Transverse colon (tissue), 4 donors: ENCODE results near the gene CADPS. TPM values are rescaled to one million over a fixed set of nuclear protein-coding genes. Genes with fewer than 3 reads are reported as not detected.

Experiments used
- DNase-seq: peaks from one replicate; pipeline ENCODE4 v3.0.0-alpha.2; 2019
- H3K27ac ChIP-seq, 4 donors: fragments of 200-600 bp; sonication (generic); 2 replicates each; pipeline ENCODE4 v1.5.1; 2016 to 2018; ENCODE audit warnings: inconsistent platforms in 4 of 4
- H3K27me3 ChIP-seq: fragments of 200-600 bp; sonication (generic); 2 replicates; pipeline ENCODE4 v1.5.1; 2017; ENCODE audit warnings: inconsistent platforms
- H3K36me3 ChIP-seq, 4 donors: fragments of 200-600 bp; sonication (generic); 2 replicates each; pipeline ENCODE4 v1.5.1; 2017 to 2019; ENCODE audit warnings: inconsistent platforms in 4 of 4
- H3K4me1 ChIP-seq, 4 donors: fragments of 200-600 bp; sonication (generic); 2 replicates each; pipeline ENCODE4 v1.5.1; 2017 to 2020; ENCODE audit warnings: inconsistent platforms in 4 of 4
- H3K4me3 ChIP-seq, 4 donors: fragments of 200-600 bp; sonication (generic); 1 replicate in 1 of 4; 2 replicates in 3 of 4; pipeline versions ENCODE4 v1.5.1 to v1.6.1; 2017 to 2019; ENCODE audit warnings: inconsistent platforms in 4 of 4
- H3K9me3 ChIP-seq, 2 donors: fragments of 200-600 bp; sonication (generic); 2 replicates each; pipeline ENCODE4 v1.5.1; 2017 to 2019; ENCODE audit warnings: inconsistent platforms in 2 of 2
- EP300 ChIP-seq: sonication (generic); formaldehyde crosslinking; IDR thresholded peaks from one replicate; pipeline ENCODE4 v1.6.1; 2017; ENCODE audit warnings: antibody characterized with exemption, low read depth
- POLR2A ChIP-seq: fragments of 450-650 bp; IDR thresholded peaks from one replicate; pipeline ENCODE4 v1.6.1; 2016; ENCODE audit warnings: antibody characterized with exemption, mild to moderate bottlenecking, moderate library complexity
- POLR2AphosphoS5 ChIP-seq, 3 donors: sonication (generic); formaldehyde crosslinking; IDR thresholded peaks; one replicate each; pipeline ENCODE4 v1.6.1; 2016; ENCODE audit warnings: antibody characterized with exemption in 3 of 3
- WGBS, 2 donors: methylation state at CpG; one replicate each; pipeline ENCODE4 v1.1.5; 2018; ENCODE audit warnings: low coverage in 1 of 2; 5-methylcytosine and 5-hydroxymethylcytosine counted together
- in situ Hi-C, 4 donors: fragments of 200-750 bp; cut with MboI; loops; one replicate each; pipeline versions ENCODE4 v1.15.0 to v1.15.1; 2017; ENCODE audit warnings: low sequenced_read_pairs in 3 of 4, low pct_ligation_motif_present in 1 of 4, low pct_unique_long_range_greater_than_20kb in 1 of 4
- intact Hi-C: fragments of 100-400 bp; cut with DNase I; formaldehyde crosslinking; loops from one replicate; pipeline ENCODE4 v1.15.1; 2023; ENCODE audit warnings: low total_unique reads
- total RNA-seq, 4 donors: library from RNA; depleted of rRNA; stranded (reverse); fragments of >200 nt; gene quantifications; one replicate each; pipeline ENCODE4 v1.1.0, GENCODE V29; 2016
- TF ChIP-seq, protein P1 (sequence below), 5 experiments: fragments of 200-600 bp in 3 of 5; fragments of 450-650 bp in 2 of 5; sonication (generic) in 3 of 5; IDR thresholded peaks; 1 replicate in 2 of 5; 2 replicates in 3 of 5; pipeline ENCODE4 v1.5.1; 2016 to 2017; ENCODE audit warnings: antibody characterized with exemption in 5 of 5, inconsistent platforms in 3 of 5, mild to moderate bottlenecking in 2 of 5, moderate library complexity in 1 of 5

CADPS gene
- total RNA-seq, 4 donors from 2014 or later = 1.9 to 22.7 (median 8.9) TPM

DNA sequence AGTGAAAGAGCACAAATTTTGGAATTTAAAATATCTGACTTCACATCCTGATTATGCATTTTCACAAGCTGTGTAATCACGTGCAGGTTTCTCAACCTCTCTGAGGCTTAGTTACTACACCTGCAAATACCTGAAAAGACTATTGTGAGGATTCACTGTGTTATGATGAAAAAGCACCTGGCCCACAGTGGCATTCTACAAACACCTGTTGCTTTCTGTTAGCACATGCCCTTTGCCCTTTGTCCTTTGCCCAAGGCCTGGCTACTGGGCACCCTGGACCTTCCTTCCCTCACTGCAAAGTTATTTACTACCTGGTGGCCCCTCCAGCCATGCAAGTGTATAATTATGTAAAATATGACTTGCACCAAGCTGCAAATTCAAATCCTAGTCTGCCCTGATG, 227.5 kb downstream of the CADPS start:
- no peaks in the 10 kb centered on the region for H3K9me3 ChIP-seq
- intact Hi-C loops (no loop called here), in situ Hi-C loops (no loop called here)
- H3K27ac ChIP-seq = no peak overlapping the region
- no peak overlapping the region for H3K4me3 ChIP-seq
- WGBS, 2 donors = 50 to 63% methylated on average over 1 of the region's 1 CpG
- H3K36me3 ChIP-seq = no peaks in the 10 kb centered on the region
- no peaks in the 10 kb centered on the region for H3K27me3 ChIP-seq
- TF ChIP-seq, protein P1, sequence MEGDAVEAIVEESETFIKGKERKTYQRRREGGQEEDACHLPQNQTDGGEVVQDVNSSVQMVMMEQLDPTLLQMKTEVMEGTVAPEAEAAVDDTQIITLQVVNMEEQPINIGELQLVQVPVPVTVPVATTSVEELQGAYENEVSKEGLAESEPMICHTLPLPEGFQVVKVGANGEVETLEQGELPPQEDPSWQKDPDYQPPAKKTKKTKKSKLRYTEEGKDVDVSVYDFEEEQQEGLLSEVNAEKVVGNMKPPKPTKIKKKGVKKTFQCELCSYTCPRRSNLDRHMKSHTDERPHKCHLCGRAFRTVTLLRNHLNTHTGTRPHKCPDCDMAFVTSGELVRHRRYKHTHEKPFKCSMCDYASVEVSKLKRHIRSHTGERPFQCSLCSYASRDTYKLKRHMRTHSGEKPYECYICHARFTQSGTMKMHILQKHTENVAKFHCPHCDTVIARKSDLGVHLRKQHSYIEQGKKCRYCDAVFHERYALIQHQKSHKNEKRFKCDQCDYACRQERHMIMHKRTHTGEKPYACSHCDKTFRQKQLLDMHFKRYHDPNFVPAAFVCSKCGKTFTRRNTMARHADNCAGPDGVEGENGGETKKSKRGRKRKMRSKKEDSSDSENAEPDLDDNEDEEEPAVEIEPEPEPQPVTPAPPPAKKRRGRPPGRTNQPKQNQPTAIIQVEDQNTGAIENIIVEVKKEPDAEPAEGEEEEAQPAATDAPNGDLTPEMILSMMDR (IDR thresholded peaks at IDR 0.05) = no peak
- TF ChIP-seq POLR2A (no peak), POLR2AphosphoS5 (IDR thresholded peaks at IDR 0.05) (no peak), EP300 (no peak)
- H3K4me1 ChIP-seq = no peaks in the 10 kb centered on the region
- no peak for DNase-seq

DNA sequence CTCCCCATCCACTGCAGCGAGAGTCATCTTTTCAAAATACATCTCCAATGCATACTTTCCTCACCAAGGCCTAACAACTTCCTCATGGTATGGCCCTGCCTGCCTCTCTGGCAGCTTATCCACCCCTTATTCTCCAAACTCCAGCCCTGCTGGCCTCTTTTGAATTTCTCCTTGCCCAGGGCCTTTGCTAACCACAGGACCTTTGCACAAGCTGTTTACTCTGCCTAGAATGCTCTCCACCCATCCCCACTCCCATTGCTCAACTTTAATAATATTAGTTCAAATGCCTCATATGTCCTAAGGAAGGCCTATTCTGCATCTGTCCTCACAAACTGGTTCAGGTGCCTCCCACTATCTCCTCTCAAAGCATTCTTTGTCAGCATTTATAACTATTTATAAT, 230.7 kb downstream of the CADPS start:
- intact Hi-C loops (no loop called here), in situ Hi-C loops (no loop called here)
- no peaks in the 10 kb centered on the region for H3K36me3 ChIP-seq
- TF ChIP-seq POLR2A (no peak), POLR2AphosphoS5 (IDR thresholded peaks at IDR 0.05) (no peak), EP300 (no peak)
- TF ChIP-seq, protein P1 (IDR thresholded peaks at IDR 0.05) = no peak
- H3K4me3 ChIP-seq = no peak overlapping the region
- no peaks in the 10 kb centered on the region for H3K9me3 ChIP-seq
- no peak for DNase-seq
- H3K4me1 ChIP-seq = no peaks in the 10 kb centered on the region
- 84 to 100% methylated on average over 1 of the region's 1 CpG for WGBS, 2 donors
- H3K27ac ChIP-seq = no peak overlapping the region
- no peaks in the 10 kb centered on the region for H3K27me3 ChIP-seq

DNA sequence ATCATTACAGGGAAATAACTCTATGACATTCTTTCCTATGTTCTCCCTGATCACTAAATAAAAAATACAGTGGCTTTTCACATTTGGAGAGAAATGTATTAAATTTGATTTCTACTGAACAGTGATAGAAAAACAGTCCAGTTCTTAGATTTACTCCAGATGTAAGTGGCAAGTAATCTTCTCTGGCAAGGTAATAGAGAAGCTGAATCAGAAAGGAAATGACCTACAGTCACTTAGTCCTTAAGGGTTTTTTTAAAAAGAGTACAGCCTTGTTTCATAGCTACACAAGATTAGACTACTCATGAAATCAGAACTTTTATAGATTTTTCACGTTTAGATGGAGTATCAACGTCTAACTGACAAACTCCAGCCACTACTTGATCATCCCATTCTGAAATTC, 236.9 kb downstream of the CADPS start:
- TF ChIP-seq POLR2AphosphoS5 (IDR thresholded peaks at IDR 0.05) (no peak), POLR2A (no peak), EP300 (no peak)
- TF ChIP-seq, protein P1 (IDR thresholded peaks at IDR 0.05) = no peak
- peaks cover 3% of the 10 kb centered on the region for H3K27me3 ChIP-seq
- no peaks in the 10 kb centered on the region for H3K4me1 ChIP-seq
- H3K36me3 ChIP-seq = no peaks in the 10 kb centered on the region
- WGBS, 2 donors = 37 to 59% methylated on average over 2 of the region's 2 CpGs
- H3K4me3 ChIP-seq = no peak overlapping the region
- intact Hi-C loops (no loop called here), in situ Hi-C loops (no loop called here)
- no peak overlapping the region for H3K27ac ChIP-seq
- no peak for DNase-seq
- H3K9me3 ChIP-seq = no peaks in the 10 kb centered on the region

DNA sequence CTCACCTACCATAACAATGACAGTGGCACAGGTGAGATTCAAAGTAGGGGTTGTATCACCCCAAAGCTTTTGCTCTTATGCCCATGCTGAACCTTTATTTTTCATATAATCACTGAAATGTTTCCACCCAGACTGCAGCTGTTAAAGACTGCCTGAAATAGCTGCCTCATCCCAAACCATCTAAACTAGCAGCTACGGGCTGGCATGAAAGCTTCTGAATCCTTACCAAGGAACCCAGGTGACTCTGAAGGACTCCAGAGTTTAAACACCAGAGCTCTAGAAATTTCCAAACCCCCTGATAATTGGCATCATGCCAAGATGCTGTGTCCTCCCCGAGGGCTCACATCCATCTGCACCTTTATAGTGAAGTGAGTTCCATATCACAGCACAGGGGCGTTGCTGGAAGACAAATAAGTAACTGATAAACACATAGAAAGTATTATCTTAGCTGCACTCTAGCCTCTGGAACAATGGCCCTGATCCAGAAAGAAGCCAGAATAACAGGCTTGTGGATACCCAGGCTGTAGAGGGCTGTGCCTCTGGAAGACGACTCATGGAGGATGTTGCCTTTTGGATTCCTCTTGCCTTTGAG, 238.9 kb downstream of the CADPS start:
- Histone ChIP-seq H3K4me3 (no peak overlapping the region), H3K9me3 (no peaks in the 10 kb centered on the region), H3K36me3 (no peaks in the 10 kb centered on the region), H3K27ac (no peak overlapping the region), H3K4me1 (no peaks in the 10 kb centered on the region), H3K27me3 (peaks cover 3% of the 10 kb centered on the region)
- intact Hi-C loops = no loop called here
- in situ Hi-C loops = no loop called here
- no peak for DNase-seq
- 42 to 80% methylated on average over 1 to 4 of the region's 4 CpGs for WGBS, 2 donors
- no peak for TF ChIP-seq POLR2AphosphoS5 (IDR thresholded peaks at IDR 0.05)
- no peak for TF ChIP-seq POLR2A
- TF ChIP-seq, protein P1 (IDR thresholded peaks at IDR 0.05) = no peak
- TF ChIP-seq EP300 = no peak
